ENCODE measurements around the gene TSC2. TPM values are rescaled to one million over a fixed set of nuclear protein-coding genes. Genes with fewer than 3 reads are reported as not detected.

The TSC2 gene
- total and polyA plus RNA-seq, 9 of the 15 experiments (the other 6 are each of a cell fraction or from before 2014, with no cell fraction given) = 1.3 to 68.1 (median 16.6) TPM

DNA sequence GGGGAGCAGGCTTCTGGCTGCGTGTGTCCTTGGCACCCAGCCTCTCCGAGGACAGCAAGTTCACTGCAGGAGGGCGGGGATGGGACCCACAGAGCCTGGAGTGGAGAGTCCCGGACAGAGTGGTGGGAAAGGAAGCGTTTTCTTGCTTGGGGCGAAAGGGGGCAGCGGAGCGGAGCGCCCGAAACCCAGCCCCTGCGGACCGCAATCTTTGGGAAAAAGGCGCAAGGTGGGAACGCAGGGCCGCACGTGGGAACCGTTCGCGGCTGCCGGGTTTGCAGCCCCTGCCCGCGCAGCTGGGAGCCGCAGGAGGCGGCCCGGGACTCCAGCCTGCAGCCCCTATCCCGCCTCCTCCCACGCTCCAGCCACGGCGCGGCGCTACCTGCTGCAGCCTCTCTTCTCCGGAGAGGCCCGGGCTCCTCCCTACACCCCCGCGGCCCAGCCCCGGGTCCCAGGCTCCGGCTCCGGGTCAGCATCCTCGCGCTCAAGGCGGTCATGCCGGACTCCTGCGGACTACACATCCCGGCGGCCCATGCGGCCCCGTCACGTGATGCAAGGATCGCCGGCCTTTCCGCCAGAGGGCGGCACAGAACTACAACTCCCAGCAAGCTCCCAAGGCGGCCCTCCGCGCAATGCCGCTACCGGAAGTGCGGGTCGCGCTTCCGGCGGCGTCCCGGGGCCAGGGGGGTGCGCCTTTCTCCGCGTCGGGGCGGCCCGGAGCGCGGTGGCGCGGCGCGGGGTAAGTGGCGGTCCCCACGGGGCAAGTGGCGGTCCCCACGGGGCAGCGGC is at the start of gene TSC2, which contains the start of gene NTHL1 (continued):
- TF ChIP-seq, protein P1, sequence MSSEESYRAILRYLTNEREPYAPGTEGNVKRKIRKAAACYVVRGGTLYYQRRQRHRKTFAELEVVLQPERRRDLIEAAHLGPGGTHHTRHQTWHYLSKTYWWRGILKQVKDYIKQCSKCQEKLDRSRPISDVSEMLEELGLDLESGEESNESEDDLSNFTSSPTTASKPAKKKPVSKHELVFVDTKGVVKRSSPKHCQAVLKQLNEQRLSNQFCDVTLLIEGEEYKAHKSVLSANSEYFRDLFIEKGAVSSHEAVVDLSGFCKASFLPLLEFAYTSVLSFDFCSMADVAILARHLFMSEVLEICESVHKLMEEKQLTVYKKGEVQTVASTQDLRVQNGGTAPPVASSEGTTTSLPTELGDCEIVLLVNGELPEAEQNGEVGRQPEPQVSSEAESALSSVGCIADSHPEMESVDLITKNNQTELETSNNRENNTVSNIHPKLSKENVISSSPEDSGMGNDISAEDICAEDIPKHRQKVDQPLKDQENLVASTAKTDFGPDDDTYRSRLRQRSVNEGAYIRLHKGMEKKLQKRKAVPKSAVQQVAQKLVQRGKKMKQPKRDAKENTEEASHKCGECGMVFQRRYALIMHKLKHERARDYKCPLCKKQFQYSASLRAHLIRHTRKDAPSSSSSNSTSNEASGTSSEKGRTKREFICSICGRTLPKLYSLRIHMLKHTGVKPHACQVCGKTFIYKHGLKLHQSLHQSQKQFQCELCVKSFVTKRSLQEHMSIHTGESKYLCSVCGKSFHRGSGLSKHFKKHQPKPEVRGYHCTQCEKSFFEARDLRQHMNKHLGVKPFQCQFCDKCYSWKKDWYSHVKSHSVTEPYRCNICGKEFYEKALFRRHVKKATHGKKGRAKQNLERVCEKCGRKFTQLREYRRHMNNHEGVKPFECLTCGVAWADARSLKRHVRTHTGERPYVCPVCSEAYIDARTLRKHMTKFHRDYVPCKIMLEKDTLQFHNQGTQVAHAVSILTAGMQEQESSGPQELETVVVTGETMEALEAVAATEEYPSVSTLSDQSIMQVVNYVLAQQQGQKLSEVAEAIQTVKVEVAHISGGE (CRISPR knock-in tag; IDR thresholded peaks at IDR 0.05) = peak in 2 of 3 experiments; percentile 68 to 92; a peak in 5 of 6 replicates
- TF ChIP-seq ATF1 (CRISPR knock-in tag; IDR thresholded peaks at IDR 0.05) = no peak
- peak; percentile 92 for TF ChIP-seq ATF1 (tag; IDR thresholded peaks at IDR 0.05)
- no peak for TF ChIP-seq ZNF445 (CRISPR knock-in tag; IDR thresholded peaks at IDR 0.05; ENCODE audit: low read depth)
- no peak for TF ChIP-seq SMAD4 (CRISPR knock-in tag; conservative IDR thresholded peaks at IDR 0.05)
- no peak for TF ChIP-seq POLR2H (tag; IDR thresholded peaks at IDR 0.05; ENCODE audit: low read depth)
- no peak for TF ChIP-seq TAL1 (IDR thresholded peaks at IDR 0.05)
- TF ChIP-seq, protein P2, sequence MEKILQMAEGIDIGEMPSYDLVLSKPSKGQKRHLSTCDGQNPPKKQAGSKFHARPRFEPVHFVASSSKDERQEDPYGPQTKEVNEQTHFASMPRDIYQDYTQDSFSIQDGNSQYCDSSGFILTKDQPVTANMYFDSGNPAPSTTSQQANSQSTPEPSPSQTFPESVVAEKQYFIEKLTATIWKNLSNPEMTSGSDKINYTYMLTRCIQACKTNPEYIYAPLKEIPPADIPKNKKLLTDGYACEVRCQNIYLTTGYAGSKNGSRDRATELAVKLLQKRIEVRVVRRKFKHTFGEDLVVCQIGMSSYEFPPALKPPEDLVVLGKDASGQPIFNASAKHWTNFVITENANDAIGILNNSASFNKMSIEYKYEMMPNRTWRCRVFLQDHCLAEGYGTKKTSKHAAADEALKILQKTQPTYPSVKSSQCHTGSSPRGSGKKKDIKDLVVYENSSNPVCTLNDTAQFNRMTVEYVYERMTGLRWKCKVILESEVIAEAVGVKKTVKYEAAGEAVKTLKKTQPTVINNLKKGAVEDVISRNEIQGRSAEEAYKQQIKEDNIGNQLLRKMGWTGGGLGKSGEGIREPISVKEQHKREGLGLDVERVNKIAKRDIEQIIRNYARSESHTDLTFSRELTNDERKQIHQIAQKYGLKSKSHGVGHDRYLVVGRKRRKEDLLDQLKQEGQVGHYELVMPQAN (IDR thresholded peaks at IDR 0.05; ENCODE audit: borderline replicate concordance) = peak; percentile 80; the same call in 1 of the 2 replicates
- TF ChIP-seq PHF20 (IDR thresholded peaks at IDR 0.05; ENCODE audit: partially characterized antibody) = peak; percentile 80
- no peak for TF ChIP-seq HIVEP1 (CRISPR knock-in tag; IDR thresholded peaks at IDR 0.05)
- TF ChIP-seq IRF1 (CRISPR knock-in tag; IDR thresholded peaks at IDR 0.05; ENCODE audit: borderline replicate concordance) = no peak
- no peak for TF ChIP-seq CEBPB (tag; IDR thresholded peaks at IDR 0.05)
- TF ChIP-seq ZNF324 (CRISPR knock-in tag; IDR thresholded peaks at IDR 0.05) = no peak; the same call in 1 of the 2 replicates
- no peak; the same call in 1 of the 2 replicates for TF ChIP-seq PREB (CRISPR knock-in tag; IDR thresholded peaks at IDR 0.05)
- peak; percentile 72 for TF ChIP-seq RBBP5 (IDR thresholded peaks at IDR 0.05; ENCODE audit: borderline replicate concordance, insufficient read depth, low read length, poor library complexity, severe bottlenecking)
- peak; percentile 82; the same call in 1 of the 2 replicates for TF ChIP-seq MYC (IDR thresholded peaks at IDR 0.05; ENCODE audit: low read depth, low read length)
- no peak; the same call in 1 of the 2 replicates for TF ChIP-seq MYC (CRISPR knock-in tag; IDR thresholded peaks at IDR 0.05; ENCODE audit: borderline replicate concordance, low read depth)
- TF ChIP-seq ZNF263 (CRISPR knock-in tag; IDR thresholded peaks at IDR 0.05; ENCODE audit: borderline replicate concordance) = 0 out of 2 replicates have a peak, but pooled peaks have one; percentile 22
- peak; percentile 55; the same call in 1 of the 2 replicates for TF ChIP-seq NR4A1 (CRISPR knock-in tag; IDR thresholded peaks at IDR 0.05)
- peak; percentile 74; the same call in 1 of the 2 replicates for TF ChIP-seq NR4A1 (tag; IDR thresholded peaks at IDR 0.05)

Measured in K562 (cell line).